Subcutaneous abdominal adipose tissue (tissue), 5 donors: ENCODE measurements around the gene PPARA.
A peak's percentile ranks its signal among the peaks of the same experiment; 100 is the strongest.

Source experiments
- H3K27ac ChIP-seq: one replicate; pipeline ENCODE4 v1.7.0; 2013; ENCODE audit warnings: low read depth, mild to moderate bottlenecking, inconsistent platforms, low read length, moderate library complexity
- H3K27me3 ChIP-seq, 5 donors: one replicate each; pipeline ENCODE4 v1.7.0; 2013; ENCODE audit warnings: low read length in 5 of 5, inconsistent platforms in 1 of 5; ENCODE audit not compliant: control insufficient read depth in 5 of 5, insufficient read depth in 4 of 5
- H3K36me3 ChIP-seq, 5 donors: one replicate each; pipeline ENCODE4 v1.7.0; 2013; ENCODE audit warnings: low read length in 5 of 5; ENCODE audit not compliant: control insufficient read depth in 5 of 5, insufficient read depth in 5 of 5
- H3K4me1 ChIP-seq, 5 donors: one replicate each; pipeline ENCODE4 v1.7.0; 2013; ENCODE audit warnings: low read length in 5 of 5, mild to moderate bottlenecking in 3 of 5, moderate library complexity in 1 of 5; ENCODE audit not compliant: control insufficient read depth in 5 of 5, insufficient read depth in 5 of 5
- H3K4me3 ChIP-seq, 5 donors: one replicate each; pipeline ENCODE4 v1.7.0; 2013; ENCODE audit warnings: low read length in 5 of 5, low read depth in 1 of 5
- H3K9ac ChIP-seq, 5 donors: one replicate each; pipeline ENCODE4 v1.7.0; 2013; ENCODE audit warnings: low read length in 5 of 5, mild to moderate bottlenecking in 4 of 5, moderate library complexity in 3 of 5
- H3K9me3 ChIP-seq, 5 donors: one replicate each; pipeline ENCODE4 v1.7.0; 2013; ENCODE audit warnings: low read length in 5 of 5; ENCODE audit not compliant: control insufficient read depth in 5 of 5
- donor health status: healthy.
- donor health status: healthy.
- donor health status: healthy.
- donor health status: healthy.
- donor health status: healthy.

The PPARA gene

DNA sequence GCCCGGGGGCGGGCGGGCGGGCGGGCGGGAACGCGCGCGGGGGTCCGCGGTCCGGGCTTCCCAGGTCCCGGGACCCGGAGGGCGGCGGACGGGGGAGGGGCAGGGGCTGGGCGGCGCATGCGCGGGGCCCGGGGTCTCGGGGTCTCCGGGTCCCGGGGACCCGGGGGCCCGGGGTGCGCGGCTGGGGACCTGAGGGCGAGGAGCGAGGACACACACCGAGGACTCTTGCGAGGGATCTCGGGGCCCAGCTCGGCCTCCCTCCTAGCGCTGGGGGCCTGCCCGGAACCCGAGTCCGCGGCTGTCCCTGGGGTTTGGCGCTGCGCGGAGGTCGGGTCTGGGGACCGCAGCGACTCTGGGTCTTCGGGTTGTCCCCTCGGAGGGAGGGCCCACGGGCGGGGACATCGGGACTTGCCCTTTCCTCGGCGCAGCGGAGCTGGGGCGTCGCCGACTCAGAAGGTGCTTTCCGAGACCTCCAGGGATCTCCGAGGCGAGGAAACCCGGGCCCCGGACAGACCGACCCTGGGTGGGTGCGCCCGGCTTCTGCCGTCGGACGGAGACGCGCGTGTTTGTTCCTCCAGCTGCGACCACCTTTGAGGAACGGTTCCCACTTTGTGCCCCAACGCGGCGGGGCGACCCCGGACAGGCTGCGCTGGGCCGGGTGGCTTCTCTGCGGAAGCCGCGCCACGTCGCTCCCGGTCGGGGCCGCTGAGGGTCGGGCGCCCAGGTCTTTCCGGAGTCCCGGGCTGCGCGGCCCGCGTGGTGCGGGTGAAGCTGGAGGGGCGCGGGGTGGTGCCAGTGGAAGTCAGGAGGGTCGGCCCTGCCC is 540 bp downstream of the PPARA start:
- H3K9ac ChIP-seq, result peak overlapping the region in 4 of 5 donors; percentile 44 to 83 (median 72)
- peaks cover 0 to 5% (median 0%) of the 10 kb centered on the region in 5 donors for H3K36me3 ChIP-seq
- H3K27me3 ChIP-seq, result no peaks in the 10 kb centered on the region
- H3K9me3 ChIP-seq, result no peaks in the 10 kb centered on the region
- peak overlapping the region; percentile 57 for H3K27ac ChIP-seq
- H3K4me1 ChIP-seq, result peaks cover 11 to 60% (median 47%) of the 10 kb centered on the region in 5 donors
- H3K4me3 ChIP-seq, result peak overlapping the region in 4 of 5 donors; percentile 70 to 79 (median 77)

DNA sequence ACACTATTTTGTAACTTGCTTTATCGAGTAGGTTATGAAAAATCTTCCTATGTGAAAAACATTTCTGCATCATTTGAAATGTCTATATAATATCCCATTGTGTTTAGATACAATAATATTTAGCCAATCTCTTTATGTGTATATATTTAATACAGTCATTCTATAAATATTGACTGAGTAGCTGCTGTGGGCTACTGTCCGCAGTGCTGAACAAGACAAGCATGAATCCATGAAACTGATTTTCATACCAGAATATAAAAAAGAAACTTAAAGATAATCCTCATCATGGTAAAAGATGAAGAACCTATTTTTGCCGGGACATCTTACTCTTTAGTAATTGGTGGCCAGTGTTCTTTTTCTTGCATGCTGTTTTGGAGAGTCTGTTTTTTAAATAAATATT is 3.6 kb downstream of the PPARA start:
- Histone ChIP-seq H3K9me3 (no peaks in the 10 kb centered on the region), H3K9ac (no peak overlapping the region), H3K27me3 (no peaks in the 10 kb centered on the region), H3K36me3 (peaks cover 0 to 15% (median 4%) of the 10 kb centered on the region in 5 donors), H3K4me1 (peaks cover 4 to 39% (median 30%) of the 10 kb centered on the region in 5 donors), H3K4me3 (no peak overlapping the region), H3K27ac (no peak overlapping the region)

DNA sequence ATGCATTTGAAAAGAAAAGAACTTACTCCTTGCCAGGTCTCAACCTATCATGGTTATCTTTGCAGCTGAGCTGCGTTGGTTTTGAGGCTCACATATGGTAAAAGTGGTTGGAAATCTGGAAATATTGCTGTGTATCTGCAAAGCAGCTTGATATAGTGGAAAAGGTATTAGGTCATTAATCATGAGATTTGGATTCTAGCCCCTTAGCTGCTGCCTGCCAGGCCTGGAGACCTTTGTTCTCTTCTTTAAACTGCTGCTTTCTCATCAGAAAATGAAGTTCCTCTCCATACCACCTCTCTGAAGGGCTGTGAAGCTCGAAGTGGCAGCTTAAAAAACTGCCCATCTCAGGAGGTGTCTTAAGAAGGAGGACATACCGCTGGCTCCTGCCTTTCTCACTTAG is 5.7 kb downstream of the PPARA start:
- no peak overlapping the region for H3K4me3 ChIP-seq
- H3K36me3 ChIP-seq, result peaks cover 0 to 28% (median 10%) of the 10 kb centered on the region in 5 donors
- H3K9me3 ChIP-seq, result no peaks in the 10 kb centered on the region
- no peaks in the 10 kb centered on the region for H3K27me3 ChIP-seq
- no peak overlapping the region for H3K27ac ChIP-seq
- H3K4me1 ChIP-seq, result peaks cover 2 to 28% (median 20%) of the 10 kb centered on the region in 5 donors
- H3K9ac ChIP-seq, result peak overlapping the region in 1 of 5 donors; percentile 32

DNA sequence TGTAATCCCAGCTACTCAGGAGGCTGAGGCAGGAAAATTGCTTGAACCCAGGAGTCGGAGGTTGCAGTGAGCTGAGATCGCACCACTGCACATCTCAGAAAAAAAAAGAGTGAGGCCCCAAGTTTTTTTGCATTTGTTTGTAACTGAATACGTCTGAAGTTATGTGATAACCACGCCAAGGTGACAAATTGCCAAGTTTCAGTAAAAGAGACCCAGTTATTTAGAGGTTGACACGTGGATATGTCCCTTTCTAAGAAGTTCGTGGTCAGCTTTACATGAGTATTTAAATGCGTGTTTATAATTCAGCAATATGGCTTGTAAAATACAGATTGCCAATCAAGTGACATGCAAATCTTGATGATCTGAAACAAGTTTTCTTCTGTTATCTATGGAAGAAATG is 8.0 kb downstream of the PPARA start:
- no peaks in the 10 kb centered on the region for H3K27me3 ChIP-seq
- no peak overlapping the region for H3K27ac ChIP-seq
- no peak overlapping the region for H3K4me3 ChIP-seq
- no peaks in the 10 kb centered on the region for H3K9me3 ChIP-seq
- peaks cover 0 to 38% (median 10%) of the 10 kb centered on the region in 5 donors for H3K36me3 ChIP-seq
- H3K9ac ChIP-seq, result no peak overlapping the region
- peaks cover 0 to 10% (median 7%) of the 10 kb centered on the region in 5 donors for H3K4me1 ChIP-seq

DNA sequence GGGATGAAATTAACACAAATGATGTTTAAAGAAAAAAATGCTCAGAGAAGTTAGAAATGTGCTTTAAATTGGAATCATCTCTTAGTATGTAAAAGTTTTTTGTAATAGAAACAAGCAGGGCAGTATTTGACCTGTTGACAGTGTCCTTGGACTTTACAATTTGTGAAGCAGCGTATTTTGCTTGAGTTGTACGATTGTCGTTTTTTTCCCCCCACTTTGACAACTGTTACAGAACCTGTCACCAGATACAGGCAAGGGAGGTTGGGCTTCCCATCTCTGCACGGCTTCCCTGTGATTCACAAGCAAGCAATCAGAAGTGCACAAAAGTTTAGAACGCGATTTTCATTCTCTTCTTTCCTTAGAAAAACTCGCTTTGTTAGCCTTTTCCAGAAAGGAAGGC is 8.9 kb downstream of the PPARA start:
- Histone ChIP-seq H3K36me3 (peaks cover 0 to 38% (median 10%) of the 10 kb centered on the region in 5 donors), H3K4me1 (peaks cover 0 to 10% (median 9%) of the 10 kb centered on the region in 5 donors), H3K4me3 (no peak overlapping the region), H3K27me3 (no peaks in the 10 kb centered on the region), H3K9me3 (no peaks in the 10 kb centered on the region), H3K27ac (no peak overlapping the region), H3K9ac (no peak overlapping the region)

DNA sequence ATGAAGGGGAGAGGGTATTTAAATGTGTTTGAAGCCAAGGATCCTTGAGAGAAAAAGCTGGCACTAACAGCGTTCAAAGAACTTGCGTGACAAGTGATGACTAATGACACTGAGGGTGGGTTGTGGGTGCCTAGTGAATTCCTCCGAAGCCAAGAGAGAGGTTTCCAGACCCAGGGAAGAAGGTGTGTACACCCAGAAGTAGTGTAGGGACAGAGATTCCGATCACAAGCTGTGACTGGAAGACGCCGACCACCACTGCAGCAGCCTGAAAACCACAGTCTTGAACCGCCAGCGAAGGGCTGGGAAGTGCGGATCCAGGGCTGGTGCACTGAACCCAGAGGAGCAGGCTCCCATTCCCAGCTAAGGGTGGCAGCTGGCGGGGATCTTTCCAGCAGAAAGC is 9.5 kb downstream of the PPARA start:
- H3K9me3 ChIP-seq, result no peaks in the 10 kb centered on the region
- no peak overlapping the region for H3K27ac ChIP-seq
- peaks cover 0 to 10% (median 9%) of the 10 kb centered on the region in 5 donors for H3K4me1 ChIP-seq

DNA sequence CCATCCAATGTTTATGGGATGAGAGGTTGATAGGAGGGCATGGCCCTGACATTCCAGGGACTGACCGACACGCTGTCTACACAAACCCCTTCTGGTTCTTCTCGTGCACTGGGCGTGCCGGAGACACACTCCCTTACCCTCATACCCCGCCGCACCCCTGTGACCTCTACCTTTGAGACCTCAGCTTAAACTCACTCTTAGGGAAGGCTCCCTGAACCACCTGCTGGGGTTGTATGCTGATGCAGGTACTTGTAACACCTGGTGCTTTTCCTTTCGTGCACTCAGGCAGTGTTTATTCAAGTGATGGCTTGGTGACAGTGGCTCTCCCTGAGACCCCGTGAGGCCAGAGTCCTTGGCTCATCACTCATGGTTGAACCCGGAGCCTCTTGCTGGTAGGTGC is 12.0 kb downstream of the PPARA start:
- Histone ChIP-seq H3K9me3 (no peaks in the 10 kb centered on the region), H3K27me3 (no peaks in the 10 kb centered on the region), H3K4me3 (no peak overlapping the region), H3K9ac (no peak overlapping the region), H3K27ac (no peak overlapping the region), H3K4me1 (peaks cover 0 to 9% (median 0%) of the 10 kb centered on the region in 5 donors), H3K36me3 (peaks cover 0 to 28% (median 6%) of the 10 kb centered on the region in 5 donors)

More for the DNA sequence above, 9.5 kb downstream of the PPARA start:
- Histone ChIP-seq H3K9ac (no peak overlapping the region), H3K36me3 (peaks cover 0 to 38% (median 10%) of the 10 kb centered on the region in 5 donors), H3K4me3 (no peak overlapping the region), H3K27me3 (no peaks in the 10 kb centered on the region)

DNA sequence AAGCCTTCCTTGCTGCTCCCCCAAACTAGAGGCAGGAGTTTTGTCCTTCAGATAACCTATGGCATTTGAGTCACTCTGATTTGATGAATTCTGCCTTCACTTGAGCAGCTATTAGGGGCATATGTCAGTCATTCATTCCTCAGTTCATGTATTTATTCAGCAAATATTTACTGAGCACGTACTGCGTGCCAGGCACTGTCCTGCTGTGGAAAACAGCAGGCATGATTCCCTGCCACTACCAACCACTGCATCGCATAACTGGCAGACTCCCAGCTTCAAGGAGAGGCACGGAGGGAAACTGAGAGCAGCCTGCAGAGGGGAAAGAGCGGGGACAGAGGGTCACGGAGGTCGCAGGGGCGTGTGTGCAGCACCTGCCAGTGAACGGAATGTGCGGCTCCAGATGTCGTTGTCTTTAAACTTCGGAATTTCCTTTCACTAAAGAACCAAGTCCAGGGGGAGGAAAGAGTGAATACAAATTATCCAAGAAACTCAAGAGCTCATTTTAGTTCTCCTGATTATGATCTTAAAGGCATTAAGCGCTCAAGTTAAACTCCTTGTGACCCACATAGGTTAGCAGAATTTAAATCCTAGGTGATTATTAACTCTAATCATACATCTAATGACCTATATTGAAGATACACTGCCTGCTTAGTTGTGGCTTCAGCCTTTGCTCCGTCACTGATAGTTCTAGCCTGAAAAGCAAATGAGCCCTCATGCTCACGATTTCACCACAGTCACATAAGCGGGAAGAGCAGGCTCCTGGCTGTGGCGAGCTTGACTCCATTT is 12.6 kb downstream of the PPARA start:
- H3K36me3 ChIP-seq, result peaks cover 0 to 27% (median 6%) of the 10 kb centered on the region in 5 donors
- peak overlapping the region in 1 of 5 donors; percentile 30 for H3K4me3 ChIP-seq
- H3K9me3 ChIP-seq, result no peaks in the 10 kb centered on the region
- H3K27me3 ChIP-seq, result no peaks in the 10 kb centered on the region
- H3K4me1 ChIP-seq, result peaks cover 0 to 9% (median 0%) of the 10 kb centered on the region in 5 donors
- H3K9ac ChIP-seq, result peak overlapping the region in 1 of 5 donors; percentile 54
- H3K27ac ChIP-seq, result no peak overlapping the region

DNA sequence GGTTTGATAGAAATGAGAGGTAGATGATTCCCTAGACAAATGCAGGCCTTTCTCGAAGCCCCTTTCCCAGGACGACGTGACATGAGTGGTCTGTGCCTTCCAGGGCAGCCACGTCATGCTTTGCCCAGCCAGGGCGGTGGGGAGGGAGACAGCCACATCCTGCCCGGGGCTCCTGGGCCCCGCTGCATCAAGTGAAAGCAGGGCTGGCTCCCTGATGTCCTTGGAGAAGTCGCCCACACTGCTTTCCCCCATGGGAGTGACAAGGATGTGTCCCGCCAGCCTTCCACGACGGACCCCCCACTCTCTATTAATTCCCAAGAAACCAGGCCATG is 13.2 kb downstream of the PPARA start:
- peak overlapping the region in 1 of 5 donors; percentile 30 for H3K4me3 ChIP-seq
- peaks cover 0 to 9% (median 0%) of the 10 kb centered on the region in 5 donors for H3K4me1 ChIP-seq
- H3K36me3 ChIP-seq, result peaks cover 0 to 27% (median 6%) of the 10 kb centered on the region in 5 donors
- no peaks in the 10 kb centered on the region for H3K27me3 ChIP-seq
- no peak overlapping the region for H3K27ac ChIP-seq
- H3K9ac ChIP-seq, result peak overlapping the region in 1 of 5 donors; percentile 54
- no peaks in the 10 kb centered on the region for H3K9me3 ChIP-seq

DNA sequence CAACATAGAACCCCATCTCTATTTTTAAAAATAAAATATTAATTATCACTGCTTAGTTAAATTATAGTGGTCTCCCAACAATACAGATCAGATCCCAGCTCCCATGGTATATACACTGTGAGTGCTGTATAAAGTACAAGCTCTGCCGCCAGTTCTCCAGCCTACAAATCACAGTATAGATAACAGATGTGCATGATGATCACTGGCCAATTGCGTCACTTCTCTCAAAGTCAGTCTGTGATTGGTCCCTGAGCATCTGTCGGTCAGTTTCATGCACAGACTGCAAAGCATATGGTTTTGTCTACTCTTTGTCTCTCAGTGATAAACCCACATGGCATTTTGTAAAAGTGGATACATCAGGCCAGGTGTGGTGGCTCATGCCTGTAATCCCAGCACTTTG is 15.7 kb downstream of the PPARA start:
- H3K4me3 ChIP-seq, result no peak overlapping the region
- no peak overlapping the region for H3K9ac ChIP-seq
- no peak overlapping the region for H3K27ac ChIP-seq
- H3K4me1 ChIP-seq, result peaks cover 0 to 12% (median 1%) of the 10 kb centered on the region in 5 donors
- H3K27me3 ChIP-seq, result no peaks in the 10 kb centered on the region
- H3K9me3 ChIP-seq, result peaks cover 0 to 3% (median 0%) of the 10 kb centered on the region in 5 donors
- peaks cover 0 to 14% (median 2%) of the 10 kb centered on the region in 5 donors for H3K36me3 ChIP-seq
